Measurements from ENCODE around the gene SIRT2. TPM values are rescaled to one million over a fixed set of nuclear protein-coding genes. Genes with fewer than 3 reads are reported as not detected.
"Not testable (repeated sequence)": the region's sequence is repeated elsewhere in the genome, so short reads cannot be mapped to it uniquely, and the experiment has no call there.

The SIRT2 gene
- total and polyA plus RNA-seq, 4 experiments from 2014 or later, result 39.0 to 51.7 (median 48.5) TPM

- Mint-ChIP-seq H3K27me3 (no peaks in the 10 kb centered on the region), H3K36me3 (peaks cover 5 to 29% of the 10 kb centered on the region in 2 donors), H3K9me3 (peaks cover 0 to 1% (median 0%) of the 10 kb centered on the region in 8 donors), H3K4me3 (peak overlapping the region; percentile 88 to 94 (median 91)), H3K27ac (peak overlapping the region; percentile 83 to 97 (median 94)), H3K4me1 (peaks cover 29 to 60% (median 45%) of the 10 kb centered on the region in 4 donors)
- ChIA-PET POLR2A (ENCODE audit: partially characterized antibody) (interaction anchor here (0.6 to 13.6 kb wide), 18 partner anchors 8 to 466 kb away, joined by 3 to 297 read pairs (median 6); partner anchors contain the start of genes ECH1, FAM98C, HNRNPL and MRPS12), CTCF (ENCODE audit: partially characterized antibody) (interaction anchor here (0.7 to 4.5 kb wide), 18 partner anchors 9 to 467 kb away, joined by 3 to 45 read pairs (median 7); partner anchors contain the start of genes ECH1, EIF3K, FAM98C and RINL)
- Histone ChIP-seq H3K27me3 (ENCODE audit: insufficient read depth, low read length) (no peaks in the 10 kb centered on the region), H3K27ac (ENCODE audit: low read depth, low read length) (peak overlapping the region; percentile 66), H3K9me3 (ENCODE audit: control insufficient read depth in 1 of 2, low read length in 2 of 2) (no peaks in the 10 kb centered on the region), H3K36me3 (ENCODE audit: insufficient read depth, low read length) (no peaks in the 10 kb centered on the region), H3K4me3 (ENCODE audit: low read length in 2 of 2) (peak overlapping the region; percentile 28 to 60), H3K4me1 (ENCODE audit: insufficient read depth, low read length) (peaks cover 47% of the 10 kb centered on the region)
- intact Hi-C loops (cut with micrococcal nuclease), result loop anchor here (1.0 kb wide), 1 partner anchor 27 kb away; no protein-coding TSS in a partner anchor
- peak in 1 of 5 donors; percentile 17 for DNase-seq
Observed at GRCh38 chr19:38869160-38869835, 30.1 kb downstream of the SIRT2 start.

GRCh38 chr19:38868551-38868950 lies 30.9 kb downstream of the SIRT2 start:
- CTCF ChIA-PET (ENCODE audit: partially characterized antibody), result interaction anchor here (0.6 to 4.5 kb wide), 14 partner anchors 8 to 106 kb away, joined by 3 to 45 read pairs (median 10); partner anchors contain the start of genes ECH1 and RINL
- Mint-ChIP-seq H3K4me3 (peak overlapping the region; percentile 74 to 94 (median 91)), H3K36me3 (peaks cover 5 to 29% of the 10 kb centered on the region in 2 donors), H3K4me1 (peaks cover 30 to 62% (median 47%) of the 10 kb centered on the region in 4 donors), H3K9me3 (peaks cover 0 to 1% (median 0%) of the 10 kb centered on the region in 8 donors), H3K27ac (peak overlapping the region; percentile 56 to 97 (median 83)), H3K27me3 (no peaks in the 10 kb centered on the region)
- H3K36me3 ChIP-seq (ENCODE audit: insufficient read depth, low read length), result no peaks in the 10 kb centered on the region
- DNase-seq, result no peak
- H3K27ac ChIP-seq (ENCODE audit: low read depth, low read length), result no peak overlapping the region
- POLR2A ChIA-PET (ENCODE audit: partially characterized antibody), result interaction anchor here (0.6 to 13.6 kb wide), 13 partner anchors 8 to 234 kb away, joined by 3 to 297 read pairs (median 7); partner anchors contain the start of genes HNRNPL, MRPS12, RINL and SARS2
- no peaks in the 10 kb centered on the region for H3K9me3 ChIP-seq (ENCODE audit: control insufficient read depth in 1 of 2, low read length in 2 of 2)
- no peaks in the 10 kb centered on the region for H3K27me3 ChIP-seq (ENCODE audit: insufficient read depth, low read length)
- no peak overlapping the region for H3K4me3 ChIP-seq (ENCODE audit: low read length in 2 of 2)
- intact Hi-C loops (cut with micrococcal nuclease), result no loop called here
- H3K4me1 ChIP-seq (ENCODE audit: insufficient read depth, low read length), result peaks cover 49% of the 10 kb centered on the region

- Mint-ChIP-seq H3K27ac (no peak overlapping the region), H3K9me3 (peaks cover 0 to 1% (median 0%) of the 10 kb centered on the region in 8 donors), H3K27me3 (no peaks in the 10 kb centered on the region), H3K36me3 (peaks cover 0 to 24% of the 10 kb centered on the region in 2 donors), H3K4me1 (peaks cover 28 to 69% (median 47%) of the 10 kb centered on the region in 4 donors), H3K4me3 (peak overlapping the region in 1 of 8 donors; percentile 49)
- Histone ChIP-seq H3K4me1 (ENCODE audit: insufficient read depth, low read length) (peaks cover 52% of the 10 kb centered on the region), H3K36me3 (ENCODE audit: insufficient read depth, low read length) (no peaks in the 10 kb centered on the region), H3K9me3 (ENCODE audit: control insufficient read depth in 1 of 2, low read length in 2 of 2) (no peaks in the 10 kb centered on the region), H3K27ac (ENCODE audit: low read depth, low read length) (no peak overlapping the region), H3K27me3 (ENCODE audit: insufficient read depth, low read length) (no peaks in the 10 kb centered on the region), H3K4me3 (ENCODE audit: low read length in 2 of 2) (no peak overlapping the region)
- intact Hi-C loops (cut with micrococcal nuclease), result no loop called here
- ChIA-PET POLR2A (ENCODE audit: partially characterized antibody) (interaction anchor here (1.2 to 13.6 kb wide), 4 partner anchors 10 to 25 kb away, joined by 4 to 297 read pairs (median 24); partner anchors contain the start of genes HNRNPL and RINL), CTCF (ENCODE audit: partially characterized antibody) (interaction anchor here (0.6 to 4.7 kb wide), 9 partner anchors 14 to 1744 kb away, joined by 3 to 45 read pairs (median 4); partner anchors contain the start of gene FAM98C)
- DNase-seq, result no peak
Observed at GRCh38 chr19:38867171-38867780, 32.1 kb downstream of the SIRT2 start.

GRCh38 chr19:38862321-38863059 lies 36.9 kb downstream of the SIRT2 start:
- intact Hi-C loops (cut with micrococcal nuclease), result no loop called here
- Mint-ChIP-seq H3K27me3 (no peaks in the 10 kb centered on the region), H3K27ac (peak overlapping the region in 1 of 7 donors; percentile 4), H3K4me1 (peaks cover 27 to 45% (median 35%) of the 10 kb centered on the region in 4 donors), H3K36me3 (peaks cover 0 to 11% of the 10 kb centered on the region in 2 donors), H3K9me3 (peaks cover 0 to 1% (median 0%) of the 10 kb centered on the region in 8 donors), H3K4me3 (no peak overlapping the region)
- Histone ChIP-seq H3K27me3 (ENCODE audit: insufficient read depth, low read length) (no peaks in the 10 kb centered on the region), H3K9me3 (ENCODE audit: control insufficient read depth in 1 of 2, low read length in 2 of 2) (no peaks in the 10 kb centered on the region), H3K4me1 (ENCODE audit: insufficient read depth, low read length) (peaks cover 33% of the 10 kb centered on the region), H3K4me3 (ENCODE audit: low read length in 2 of 2) (no peak overlapping the region), H3K36me3 (ENCODE audit: insufficient read depth, low read length) (no peaks in the 10 kb centered on the region), H3K27ac (ENCODE audit: low read depth, low read length) (no peak overlapping the region)
- no peak for DNase-seq
- POLR2A ChIA-PET (ENCODE audit: partially characterized antibody), result interaction anchor here (1.6 to 13.6 kb wide), 2 partner anchors 12 to 30 kb away, joined by 8 to 297 read pairs; partner anchors contain the start of gene HNRNPL
- CTCF ChIA-PET (ENCODE audit: partially characterized antibody), result interaction anchor here (0.9 to 4.7 kb wide), 6 partner anchors 9 to 460 kb away, joined by 4 to 22 read pairs (median 4); partner anchors contain the start of genes ECH1, FAM98C, MRPS12 and SARS2

- ChIA-PET POLR2A (ENCODE audit: partially characterized antibody) (interaction anchor here (0.8 to 13.6 kb wide), 2 partner anchors 8 to 11 kb away, joined by 3 to 297 read pairs; partner anchors contain the start of gene HNRNPL), CTCF (ENCODE audit: partially characterized antibody) (interaction anchor here (0.8 to 1.8 kb wide), 4 partner anchors 8 to 131 kb away, joined by 3 to 6 read pairs (median 4); no protein-coding TSS in a partner anchor)
- intact Hi-C loops (cut with micrococcal nuclease), result no loop called here
- H3K36me3 Mint-ChIP-seq, result peaks cover 0 to 11% of the 10 kb centered on the region in 2 donors
- peaks cover 30 to 56% (median 44%) of the 10 kb centered on the region in 4 donors for H3K4me1 Mint-ChIP-seq
- no peak for DNase-seq
- Histone ChIP-seq H3K27ac (ENCODE audit: low read depth, low read length) (no peak overlapping the region), H3K4me3 (ENCODE audit: low read length in 2 of 2) (no peak overlapping the region), H3K36me3 (ENCODE audit: insufficient read depth, low read length) (no peaks in the 10 kb centered on the region), H3K4me1 (ENCODE audit: insufficient read depth, low read length) (peaks cover 44% of the 10 kb centered on the region), H3K27me3 (ENCODE audit: insufficient read depth, low read length) (no peaks in the 10 kb centered on the region), H3K9me3 (ENCODE audit: control insufficient read depth in 1 of 2, low read length in 2 of 2) (no peaks in the 10 kb centered on the region)
- no peaks in the 10 kb centered on the region for H3K27me3 Mint-ChIP-seq
- no peak overlapping the region for H3K27ac Mint-ChIP-seq
- H3K4me3 Mint-ChIP-seq, result no peak overlapping the region
- peaks cover 0 to 3% (median 0%) of the 10 kb centered on the region in 8 donors for H3K9me3 Mint-ChIP-seq
Observed at GRCh38 chr19:38861368-38861767, 38.0 kb downstream of the SIRT2 start.

- H3K27me3 Mint-ChIP-seq; H3K9me3 Mint-ChIP-seq; H3K27me3 ChIP-seq (ENCODE audit: insufficient read depth, low read length); POLR2A ChIA-PET (ENCODE audit: partially characterized antibody); H3K36me3 ChIP-seq (ENCODE audit: insufficient read depth, low read length); intact Hi-C loops (cut with micrococcal nuclease); DNase-seq; H3K9me3 ChIP-seq (ENCODE audit: control insufficient read depth in 1 of 2, low read length in 2 of 2); H3K27ac ChIP-seq (ENCODE audit: low read depth, low read length); H3K36me3 Mint-ChIP-seq; H3K4me3 ChIP-seq (ENCODE audit: low read length in 2 of 2): not testable (repeated sequence)
- Mint-ChIP-seq H3K27ac (peak overlapping the region in 3 of 7 donors; percentile 32 to 84 (median 58)), H3K4me1 (peaks cover 19 to 45% (median 32%) of the 10 kb centered on the region in 4 donors), H3K4me3 (peak overlapping the region in 1 of 8 donors; percentile 7)
- peaks cover 31% of the 10 kb centered on the region for H3K4me1 ChIP-seq (ENCODE audit: insufficient read depth, low read length)
- CTCF ChIA-PET (ENCODE audit: partially characterized antibody), result interaction anchor here (1.8 kb wide), 1 partner anchor 9 kb away, joined by 6 read pairs; no protein-coding TSS in a partner anchor
Observed at GRCh38 chr19:38859631-38860204, 39.7 kb downstream of the SIRT2 start.

Data from CD4-positive, alpha-beta memory T cell (primary cell).